GM23248 (cell line): ENCODE data around the gene YWHAG. TPM values are rescaled to one million over a fixed set of nuclear protein-coding genes. Genes with fewer than 3 reads are reported as not detected.

ENCODE experiments used
- DNase-seq: peaks from one replicate; pipeline ENCODE4 v3.0.0-alpha.2; 2015
- H2AFZ ChIP-seq: fragments of 200-600 bp; sonication (generic); 2 replicates; pipeline ENCODE4 v1.6.1; 2016; ENCODE audit warnings: antibody characterized with exemption
- H3F3A ChIP-seq: fragments of 200-600 bp; sonication (generic); 2 replicates; pipeline ENCODE4 v1.6.1; 2016; ENCODE audit warnings: mild to moderate bottlenecking, antibody characterized with exemption, mixed run types; ENCODE audit not compliant: insufficient read depth
- H3K27ac ChIP-seq: fragments of 200-600 bp; sonication (generic); 2 replicates; pipeline ENCODE4 v1.5.1; 2016; ENCODE audit warnings: mild to moderate bottlenecking
- H3K27me3 ChIP-seq: fragments of 200-600 bp; sonication (generic); replicated peaks from 2 replicates; pipeline ENCODE4 v1.6.1; 2016; ENCODE audit warnings: mild to moderate bottlenecking; ENCODE audit not compliant: insufficient read depth
- H3K36me3 ChIP-seq: fragments of 200-600 bp; sonication (generic); 2 replicates; pipeline ENCODE4 v1.6.1; 2016; ENCODE audit warnings: low read depth, mild to moderate bottlenecking
- H3K4me1 ChIP-seq: fragments of 200-600 bp; sonication (generic); 2 replicates; pipeline ENCODE4 v1.6.1; 2016; ENCODE audit warnings: mild to moderate bottlenecking; ENCODE audit not compliant: insufficient read depth
- H3K4me2 ChIP-seq: fragments of 200-600 bp; sonication (generic); one replicate; pipeline ENCODE4 v1.6.1; 2016; ENCODE audit warnings: mild to moderate bottlenecking; ENCODE audit not compliant: unreplicated experiment
- H3K4me3 ChIP-seq: fragments of 200-600 bp; sonication (generic); 2 replicates; pipeline ENCODE4 v1.5.1; 2016; ENCODE audit warnings: mild to moderate bottlenecking
- H3K79me2 ChIP-seq: fragments of 200-600 bp; sonication (generic); 2 replicates; pipeline ENCODE4 v1.6.1; 2016; ENCODE audit warnings: mild to moderate bottlenecking; ENCODE audit not compliant: insufficient read depth
- H3K9ac ChIP-seq: fragments of 200-600 bp; sonication (generic); 2 replicates; pipeline ENCODE4 v1.6.1; 2016; ENCODE audit warnings: mild to moderate bottlenecking
- H3K9me2 ChIP-seq: fragments of 200-600 bp; sonication (generic); 2 replicates; pipeline ENCODE4 v1.6.1; 2016; ENCODE audit warnings: mixed run types, mild to moderate bottlenecking, moderate library complexity; ENCODE audit not compliant: insufficient read depth
- H3K9me3 ChIP-seq: fragments of 200-600 bp; sonication (generic); one replicate; pipeline ENCODE4 v1.6.1; 2017; ENCODE audit warnings: low read depth
- H4K20me1 ChIP-seq: fragments of 200-600 bp; sonication (generic); 2 replicates; pipeline ENCODE4 v1.6.0; 2016; ENCODE audit not compliant: insufficient read depth
- EZH2 ChIP-seq: fragments of 200-600 bp; sonication (generic); IDR thresholded peaks from 2 replicates; pipeline ENCODE4 v1.6.1; 2018; ENCODE audit warnings: antibody characterized with exemption, mild to moderate bottlenecking; ENCODE audit not compliant: insufficient read depth, poor library complexity, severe bottlenecking
- EZH2phosphoT487 ChIP-seq: fragments of 200-600 bp; sonication (generic); IDR thresholded peaks from 2 replicates; pipeline ENCODE4 v1.6.1; 2018; ENCODE audit warnings: antibody characterized with exemption, moderate library complexity, mild to moderate bottlenecking, low read depth; ENCODE audit not compliant: insufficient read depth
- WGBS, 2 experiments: methylation state at CpG; one replicate each; pipeline ENCODE4 v1.1.6; 2015 to 2017; ENCODE audit warnings: low lambda C conversion rate in 2 of 2, low coverage in 1 of 2; ENCODE audit errors: missing lambda C conversion rate in 2 of 2; 5-methylcytosine and 5-hydroxymethylcytosine counted together
- in situ Hi-C: fragments of 300-500 bp; cut with MboI; formaldehyde crosslinking; loops from 2 replicates; pipeline ENCODE4 v1.15.0; 2020
- polyA plus RNA-seq: library from polyadenylated mRNA; unstranded; fragments of >200 nt; fragmentation: Nextera tagmentation; extraction: Ambion mirVana; gene quantifications from 2 replicates; pipeline ENCODE4 v1.2.1, GENCODE V29; 2016
- total RNA-seq: library from RNA; depleted of rRNA; stranded (reverse); fragments of >200 nt; shearing (Covaris generic); gene quantifications from 2 replicates; pipeline ENCODE4 v1.2.3, GENCODE V29; 2014; rRNA removed

The YWHAG gene
- total and polyA plus RNA-seq, 2 experiments from 2014 or later = 28.4 to 56.0 TPM

- in situ Hi-C loops = no loop called here
- H3K4me3 ChIP-seq = no peak overlapping the region
- WGBS, 2 experiments = 2 to 3% methylated on average over 9 to 17 of the region's 36 CpGs
Measured at GRCh38 chr7:76281706-76282343, 77.0 kb downstream of the YWHAG start.

GRCh38 chr7:76281006-76281705 lies 77.6 kb downstream of the YWHAG start:
- H2AFZ ChIP-seq = peak overlapping the region; percentile 61
- no peaks in the 10 kb centered on the region for H3K36me3 ChIP-seq
- peak overlapping the region; percentile 57 for H3K4me3 ChIP-seq
- peaks cover 12% of the 10 kb centered on the region; the same call in 1 of the 2 replicates for H3K27me3 ChIP-seq
- no peak overlapping the region for H3K27ac ChIP-seq
- H3K79me2 ChIP-seq = no peaks in the 10 kb centered on the region
- no peaks in the 10 kb centered on the region for H3K9me2 ChIP-seq
- H3F3A ChIP-seq = no peaks in the 10 kb centered on the region; the same call in 1 of the 2 replicates
- no peaks in the 10 kb centered on the region for H3K4me1 ChIP-seq
- H3K4me2 ChIP-seq = peak overlapping the region; percentile 53
- no peaks in the 10 kb centered on the region for H4K20me1 ChIP-seq
- 3 to 6% methylated on average over 31 to 38 of the region's 63 CpGs for WGBS, 2 experiments
- H3K9me3 ChIP-seq = no peaks in the 10 kb centered on the region
- TF ChIP-seq EZH2phosphoT487 = peak; percentile 90
- peak; percentile 97 for TF ChIP-seq EZH2
- no peak overlapping the region for H3K9ac ChIP-seq
- in situ Hi-C loops = no loop called here
- DNase-seq = peak; percentile 51

More at GRCh38 chr7:76281706-76282343, 77.0 kb downstream of the YWHAG start:
- no peaks in the 10 kb centered on the region for H3K36me3 ChIP-seq
- no peak for DNase-seq
- H2AFZ ChIP-seq = no peak overlapping the region
- no peaks in the 10 kb centered on the region for H3K4me1 ChIP-seq
- H3K9me2 ChIP-seq = no peaks in the 10 kb centered on the region
- no peaks in the 10 kb centered on the region for H4K20me1 ChIP-seq
- peak overlapping the region; percentile 20 for H3K4me2 ChIP-seq
- no peaks in the 10 kb centered on the region; the same call in 1 of the 2 replicates for H3F3A ChIP-seq
- no peak overlapping the region for H3K27ac ChIP-seq
- TF ChIP-seq EZH2 = peak; percentile 64
- no peak for TF ChIP-seq EZH2phosphoT487
- no peak overlapping the region for H3K9ac ChIP-seq
- no peaks in the 10 kb centered on the region for H3K79me2 ChIP-seq
- peaks cover 12% of the 10 kb centered on the region; the same call in 1 of the 2 replicates for H3K27me3 ChIP-seq
- H3K9me3 ChIP-seq = no peaks in the 10 kb centered on the region

DNA sequence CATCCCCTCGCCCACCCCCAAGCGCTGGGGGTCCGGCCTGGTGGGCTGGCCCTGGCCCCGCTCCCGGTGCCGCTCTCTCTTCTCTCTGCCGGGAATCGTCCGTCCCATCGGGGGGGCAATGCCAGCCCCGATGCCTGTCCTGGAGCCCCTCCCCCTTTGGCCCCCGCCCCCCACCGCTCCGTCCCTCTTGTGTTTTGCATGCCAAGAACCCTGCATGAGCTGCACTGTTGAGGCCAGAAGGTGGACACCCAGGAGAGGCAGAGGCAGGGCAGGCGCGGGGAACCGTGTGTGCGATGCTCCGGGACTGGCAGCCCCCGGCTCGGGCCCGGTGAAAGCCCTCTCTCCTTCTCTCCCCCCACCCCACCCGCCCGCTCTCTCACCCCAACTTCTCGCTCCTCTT lies 78.4 kb downstream of the YWHAG start:
- WGBS, 2 experiments = 0 to 22% methylated on average over 8 to 25 of the region's 25 CpGs
- no peak overlapping the region for H3K27ac ChIP-seq
- no peak overlapping the region for H3K9ac ChIP-seq
- no peaks in the 10 kb centered on the region for H3K4me1 ChIP-seq
- peak; percentile 33 for DNase-seq
- H3K27me3 ChIP-seq = peaks cover 12% of the 10 kb centered on the region; the same call in 1 of the 2 replicates
- H3K79me2 ChIP-seq = no peaks in the 10 kb centered on the region
- H3K4me3 ChIP-seq = no peak overlapping the region
- no peak overlapping the region for H3K4me2 ChIP-seq
- H3K9me3 ChIP-seq = no peaks in the 10 kb centered on the region
- H3K9me2 ChIP-seq = no peaks in the 10 kb centered on the region
- H3F3A ChIP-seq = no peaks in the 10 kb centered on the region; the same call in 1 of the 2 replicates
- no peak overlapping the region for H2AFZ ChIP-seq
- no peak for TF ChIP-seq EZH2
- no peak for TF ChIP-seq EZH2phosphoT487
- in situ Hi-C loops = no loop called here
- no peaks in the 10 kb centered on the region for H4K20me1 ChIP-seq
- no peaks in the 10 kb centered on the region for H3K36me3 ChIP-seq

DNA sequence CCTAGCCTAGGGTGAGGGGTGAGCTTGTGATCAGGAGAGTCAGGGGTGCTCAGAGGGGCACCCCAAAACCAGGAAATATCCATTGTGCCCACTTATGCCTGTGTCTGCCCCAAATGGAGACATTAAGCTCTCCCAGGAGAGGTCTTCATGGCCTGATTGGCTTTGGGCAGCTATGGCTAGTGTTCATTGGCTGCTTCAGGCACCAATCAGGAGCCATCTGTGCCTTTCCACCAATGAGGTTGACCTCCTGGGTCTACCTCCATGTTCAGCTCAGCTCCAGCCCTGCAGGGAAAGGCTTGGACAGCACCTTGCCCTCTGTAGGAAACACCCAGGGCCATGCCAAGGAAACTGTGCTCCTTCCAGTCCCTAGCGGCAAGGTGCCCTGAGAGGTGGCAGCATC lies 80.3 kb downstream of the YWHAG start:
- H2AFZ ChIP-seq = no peak overlapping the region
- TF ChIP-seq EZH2phosphoT487 (no peak), EZH2 (no peak)
- H3K9ac ChIP-seq = no peak overlapping the region
- DNase-seq = no peak
- H3K27ac ChIP-seq = no peak overlapping the region
- WGBS, 2 experiments = 92 to 100% methylated on average over 1 of the region's 1 CpG
- no peak overlapping the region for H3K4me3 ChIP-seq
- no peaks in the 10 kb centered on the region for H3K36me3 ChIP-seq
- H4K20me1 ChIP-seq = no peaks in the 10 kb centered on the region
- no peaks in the 10 kb centered on the region for H3K9me3 ChIP-seq
- H3K79me2 ChIP-seq = no peaks in the 10 kb centered on the region
- in situ Hi-C loops = no loop called here
- H3K9me2 ChIP-seq = no peaks in the 10 kb centered on the region
- H3K4me2 ChIP-seq = no peak overlapping the region
- no peaks in the 10 kb centered on the region for H3K4me1 ChIP-seq
- peaks cover 23% of the 10 kb centered on the region for H3K27me3 ChIP-seq
- H3F3A ChIP-seq = no peaks in the 10 kb centered on the region; the same call in 1 of the 2 replicates

Other genes with a start within 250 kb of the YWHAG start
- gene SRRM3, start 157.1 kb downstream of the YWHAG start, total RNA-seq = 0.65 TPM in 1 of 2 replicates, not detected in the other
- 0.39 and 0.91 TPM in 2 replicates for gene SRRM3, start 157.1 kb downstream of the YWHAG start, polyA plus RNA-seq
- 79.5 and 96.5 TPM in 2 replicates for gene HSPB1, start 56.3 kb downstream of the YWHAG start, total RNA-seq
- gene HSPB1, start 56.3 kb downstream of the YWHAG start, polyA plus RNA-seq = 1,542 and 1,564 TPM in 2 replicates
- 0.43 TPM in 1 of 2 replicates, not detected in the other for gene SSC4D, start 50.7 kb upstream of the YWHAG start, total RNA-seq
- 0.66 and 0.85 TPM in 2 replicates for gene SSC4D, start 50.7 kb upstream of the YWHAG start, polyA plus RNA-seq
- gene ZP3, start 66.0 kb upstream of the YWHAG start, total RNA-seq = 4.5 and 5.3 TPM in 2 replicates
- gene ZP3, start 66.0 kb upstream of the YWHAG start, polyA plus RNA-seq = 4.9 and 5.6 TPM in 2 replicates
- 3.8 and 4.3 TPM in 2 replicates for gene DTX2, start 102.7 kb upstream of the YWHAG start, total RNA-seq
- gene DTX2, start 102.7 kb upstream of the YWHAG start, polyA plus RNA-seq = 9.4 and 9.7 TPM in 2 replicates
- 0.11 TPM in 1 of 2 replicates, not detected in the other for gene UPK3B, start 151.6 kb upstream of the YWHAG start, total RNA-seq
- gene UPK3B, start 151.6 kb upstream of the YWHAG start, polyA plus RNA-seq = not detected in 2 replicates
- gene SPDYE16, start 184.3 kb upstream of the YWHAG start, total RNA-seq = not detected in 2 replicates
- 0.10 and 0.53 TPM in 2 replicates for gene SPDYE16, start 184.3 kb upstream of the YWHAG start, polyA plus RNA-seq